ENCODE measurements around the gene PCDH17. TPM values are rescaled to one million over a fixed set of nuclear protein-coding genes. Genes with fewer than 3 reads are reported as not detected.

Gene PCDH17
- total RNA-seq, 4 donors from 2014 or later: 4.6 to 10.8 (median 7.4) TPM

GRCh38 chr13:57640607-57641006, 9.1 kb downstream of the PCDH17 start:
- Histone ChIP-seq H3K4me3 (no peak overlapping the region), H3K27me3 (no peaks in the 10 kb centered on the region), H3K9me3 (no peaks in the 10 kb centered on the region), H3K36me3 (no peaks in the 10 kb centered on the region), H3K4me1 (peaks cover 0 to 8% (median 0%) of the 10 kb centered on the region in 4 donors), H3K27ac (no peak overlapping the region)
- 78 to 88% methylated on average over 4 of the region's 4 CpGs for WGBS, 2 donors
- TF ChIP-seq, protein P1, sequence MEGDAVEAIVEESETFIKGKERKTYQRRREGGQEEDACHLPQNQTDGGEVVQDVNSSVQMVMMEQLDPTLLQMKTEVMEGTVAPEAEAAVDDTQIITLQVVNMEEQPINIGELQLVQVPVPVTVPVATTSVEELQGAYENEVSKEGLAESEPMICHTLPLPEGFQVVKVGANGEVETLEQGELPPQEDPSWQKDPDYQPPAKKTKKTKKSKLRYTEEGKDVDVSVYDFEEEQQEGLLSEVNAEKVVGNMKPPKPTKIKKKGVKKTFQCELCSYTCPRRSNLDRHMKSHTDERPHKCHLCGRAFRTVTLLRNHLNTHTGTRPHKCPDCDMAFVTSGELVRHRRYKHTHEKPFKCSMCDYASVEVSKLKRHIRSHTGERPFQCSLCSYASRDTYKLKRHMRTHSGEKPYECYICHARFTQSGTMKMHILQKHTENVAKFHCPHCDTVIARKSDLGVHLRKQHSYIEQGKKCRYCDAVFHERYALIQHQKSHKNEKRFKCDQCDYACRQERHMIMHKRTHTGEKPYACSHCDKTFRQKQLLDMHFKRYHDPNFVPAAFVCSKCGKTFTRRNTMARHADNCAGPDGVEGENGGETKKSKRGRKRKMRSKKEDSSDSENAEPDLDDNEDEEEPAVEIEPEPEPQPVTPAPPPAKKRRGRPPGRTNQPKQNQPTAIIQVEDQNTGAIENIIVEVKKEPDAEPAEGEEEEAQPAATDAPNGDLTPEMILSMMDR (IDR thresholded peaks at IDR 0.05): no peak
- no peak for TF ChIP-seq POLR2A (IDR thresholded peaks at IDR 0.05)
- TF ChIP-seq EP300 (IDR thresholded peaks at IDR 0.05): no peak
- no peak for DNase-seq (ENCODE audit: low spot score in 2 of 2)

DNA sequence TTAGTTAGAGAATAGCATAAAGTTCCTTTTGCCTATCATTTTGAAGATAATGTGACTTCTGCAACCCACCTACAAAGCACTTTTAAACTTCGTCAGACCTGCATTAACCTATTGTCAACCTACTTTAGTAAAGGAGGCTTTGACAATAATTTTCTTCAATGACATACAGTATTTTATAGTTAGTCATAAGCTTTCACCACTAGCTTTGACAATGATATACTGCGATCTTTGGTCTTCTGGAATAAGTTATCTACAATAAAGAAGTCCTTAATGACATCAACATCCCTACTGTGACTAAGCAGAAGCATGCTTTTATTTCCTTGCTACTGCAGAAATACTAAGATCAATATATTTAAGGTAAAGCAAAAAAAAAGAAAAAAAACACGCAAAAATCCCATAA, 9.5 kb downstream of the PCDH17 start:
- 65 to 66% methylated on average over 3 of the region's 3 CpGs for WGBS, 2 donors
- no peak overlapping the region for H3K4me3 ChIP-seq
- H3K36me3 ChIP-seq: no peaks in the 10 kb centered on the region
- H3K27ac ChIP-seq: no peak overlapping the region
- no peak for DNase-seq (ENCODE audit: low spot score in 2 of 2)
- H3K9me3 ChIP-seq: no peaks in the 10 kb centered on the region
- H3K27me3 ChIP-seq: no peaks in the 10 kb centered on the region
- peaks cover 0 to 8% (median 0%) of the 10 kb centered on the region in 4 donors for H3K4me1 ChIP-seq
- no peak for TF ChIP-seq EP300 (IDR thresholded peaks at IDR 0.05)
- TF ChIP-seq POLR2A (IDR thresholded peaks at IDR 0.05): no peak

- no peak overlapping the region for H3K27ac ChIP-seq
- no peak overlapping the region for H3K4me3 ChIP-seq
- H3K36me3 ChIP-seq: no peaks in the 10 kb centered on the region
- no peaks in the 10 kb centered on the region for H3K9me3 ChIP-seq
- WGBS, 2 donors: 57 to 72% methylated on average over 3 of the region's 3 CpGs
- H3K4me1 ChIP-seq: no peaks in the 10 kb centered on the region
- no peaks in the 10 kb centered on the region for H3K27me3 ChIP-seq
- TF ChIP-seq EP300 (IDR thresholded peaks at IDR 0.05): no peak
- TF ChIP-seq POLR2A (IDR thresholded peaks at IDR 0.05): no peak
- TF ChIP-seq, protein P1 (IDR thresholded peaks at IDR 0.05): no peak
- no peak for DNase-seq (ENCODE audit: low spot score in 2 of 2)
Measured at GRCh38 chr13:57644106-57644505, 12.6 kb downstream of the PCDH17 start.

DNA sequence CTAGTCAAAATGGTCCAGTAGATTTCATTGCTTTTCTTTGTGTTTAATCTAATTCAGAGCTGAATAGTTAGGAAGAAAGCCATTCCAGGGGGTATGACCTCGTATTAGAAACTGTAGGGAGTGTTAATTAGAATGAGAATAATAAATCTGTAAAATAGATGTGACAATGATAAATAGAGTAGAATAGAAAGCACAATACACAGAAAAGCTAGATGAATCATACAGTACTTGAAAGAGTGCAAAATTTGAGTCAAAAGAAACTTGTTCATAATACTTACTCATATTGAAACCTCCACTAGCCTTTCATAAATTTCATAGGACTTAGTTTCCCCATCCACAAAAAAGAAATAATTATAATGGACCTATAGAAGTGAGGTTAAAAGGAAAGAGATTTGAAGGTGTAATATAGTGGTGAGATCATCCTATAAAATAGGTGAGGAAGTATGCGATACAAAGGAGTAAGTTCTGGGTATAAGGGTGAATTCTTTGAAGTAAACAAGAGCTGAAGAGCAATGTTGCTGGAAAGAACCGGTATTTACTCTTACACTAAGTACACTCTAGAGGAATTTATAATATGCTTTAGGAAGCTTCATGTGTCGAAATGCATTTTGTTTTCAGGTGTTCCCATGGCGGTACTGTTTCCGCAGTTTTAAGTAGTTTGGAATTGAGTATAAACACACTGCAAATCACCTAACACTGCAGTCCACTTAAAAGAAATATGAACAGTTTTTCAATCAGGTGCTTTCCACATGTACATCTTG, 21.9 kb downstream of the PCDH17 start:
- Histone ChIP-seq H3K27ac (no peak overlapping the region), H3K4me3 (no peak overlapping the region), H3K36me3 (no peaks in the 10 kb centered on the region), H3K27me3 (no peaks in the 10 kb centered on the region), H3K4me1 (no peaks in the 10 kb centered on the region), H3K9me3 (no peaks in the 10 kb centered on the region)
- 65 to 74% methylated on average over 6 of the region's 6 CpGs for WGBS, 2 donors
- TF ChIP-seq, protein P1 (IDR thresholded peaks at IDR 0.05): no peak
- TF ChIP-seq POLR2A (IDR thresholded peaks at IDR 0.05) (no peak), EP300 (IDR thresholded peaks at IDR 0.05) (no peak)
- DNase-seq (ENCODE audit: low spot score in 2 of 2): no peak

GRCh38 chr13:57665481-57665880, 33.9 kb downstream of the PCDH17 start:
- H3K4me3 ChIP-seq: no peak overlapping the region
- no peaks in the 10 kb centered on the region for H3K36me3 ChIP-seq
- TF ChIP-seq POLR2A (IDR thresholded peaks at IDR 0.05): no peak
- TF ChIP-seq EP300 (IDR thresholded peaks at IDR 0.05): no peak
- TF ChIP-seq, protein P1 (IDR thresholded peaks at IDR 0.05): no peak
- DNase-seq (ENCODE audit: low spot score in 2 of 2): no peak
- H3K4me1 ChIP-seq: peaks cover 0 to 4% (median 0%) of the 10 kb centered on the region in 4 donors
- H3K27ac ChIP-seq: peak overlapping the region in 1 of 4 donors; percentile 8
- WGBS, 2 donors: 6 to 15% methylated on average over 4 of the region's 4 CpGs
- no peaks in the 10 kb centered on the region for H3K27me3 ChIP-seq
- no peaks in the 10 kb centered on the region for H3K9me3 ChIP-seq
